ENCODE results near the gene CSF2RB. TPM values are rescaled to one million over a fixed set of nuclear protein-coding genes. Genes with fewer than 3 reads are reported as not detected.

The CSF2RB gene
- total RNA-seq, 1 donor from 2014 or later = not detected

GRCh38 chr22:36904260-36904880, 9.1 kb upstream of the CSF2RB start:
- DNase-seq (ENCODE audit: low spot score) = no peak
- H3K4me1 Mint-ChIP-seq = peaks cover 6% of the 10 kb centered on the region
- Histone ChIP-seq H3F3A (ENCODE audit: low read depth) (no peaks in the 10 kb centered on the region), H3K4me2 (no peak overlapping the region), H2AFZ (replicated peaks) (no peak overlapping the region), H3K4me1 (peaks cover 5% of the 10 kb centered on the region), H3K9ac (no peak overlapping the region), H4K20me1 (ENCODE audit: low read depth) (no peaks in the 10 kb centered on the region), H3K36me3 (no peaks in the 10 kb centered on the region), H3K27ac (no peak overlapping the region), H3K27me3 (peaks cover 3% of the 10 kb centered on the region), H3K79me2 (ENCODE audit: low read depth) (no peaks in the 10 kb centered on the region), H3K9me3 (ENCODE audit: low read depth) (no peaks in the 10 kb centered on the region), H3K4me3 (no peak overlapping the region)
- peaks cover 3% of the 10 kb centered on the region for H3K9me3 Mint-ChIP-seq
- H3K4me3 Mint-ChIP-seq = no peak overlapping the region
- no peak overlapping the region for H3K27ac Mint-ChIP-seq
- H3K36me3 Mint-ChIP-seq = no peaks in the 10 kb centered on the region
- H3K27me3 Mint-ChIP-seq (ENCODE audit: insufficient read depth, low read depth) = peaks cover 4% of the 10 kb centered on the region
- TF ChIP-seq EZH2phosphoT487 (IDR thresholded peaks at IDR 0.05) (no peak), CTCF (IDR thresholded peaks at IDR 0.05) (peak; percentile 18)

DNA sequence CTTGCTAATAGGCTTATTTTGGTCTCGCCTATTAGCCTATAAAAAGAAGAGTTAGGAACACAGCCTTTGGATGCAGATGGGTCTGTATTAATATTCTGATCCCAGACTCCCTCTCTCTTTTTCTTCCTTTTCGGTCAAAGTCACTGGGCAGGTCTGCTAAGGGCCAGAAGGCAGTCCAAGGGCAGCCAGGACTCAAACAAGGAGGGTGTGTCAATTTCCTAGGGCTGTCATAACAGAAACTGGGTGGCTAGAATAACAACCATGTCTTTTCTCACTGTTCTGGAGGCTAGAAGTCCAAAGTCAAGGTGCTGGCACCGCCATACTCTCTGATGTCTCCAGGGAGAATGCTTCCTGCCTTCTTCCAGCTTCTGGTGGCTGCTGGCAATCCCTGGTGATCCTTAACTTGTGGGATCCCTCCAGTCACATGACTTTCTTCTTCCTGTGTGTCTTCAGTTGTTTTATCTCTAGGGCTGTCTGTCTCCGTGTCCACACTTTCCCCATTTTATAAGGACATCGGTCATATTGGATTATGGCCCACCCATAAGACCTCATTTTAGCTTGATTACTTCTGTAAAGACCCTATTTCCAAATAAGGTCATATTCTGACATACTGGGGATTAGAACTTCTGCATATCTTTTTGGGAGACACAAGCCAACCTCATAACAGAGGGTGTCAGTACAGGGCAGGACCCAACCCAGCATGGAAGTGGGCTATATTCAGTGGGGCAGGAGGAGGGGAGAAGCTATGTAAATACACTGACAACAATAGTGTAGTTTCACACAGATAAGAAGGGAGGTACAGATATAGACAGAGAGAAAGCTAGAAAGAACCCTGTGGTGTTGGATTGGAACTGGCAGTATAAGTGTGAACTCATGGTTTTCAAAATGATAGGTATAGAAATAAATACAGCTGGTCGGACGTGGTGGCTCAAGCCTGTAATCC, 5.9 kb upstream of the CSF2RB start:
- peaks cover 9% of the 10 kb centered on the region for H3K4me1 Mint-ChIP-seq
- H3K9me3 Mint-ChIP-seq = no peaks in the 10 kb centered on the region
- H3K36me3 Mint-ChIP-seq = no peaks in the 10 kb centered on the region
- no peaks in the 10 kb centered on the region for H3F3A ChIP-seq (ENCODE audit: low read depth)
- no peak overlapping the region for H3K4me3 Mint-ChIP-seq
- peaks cover 3% of the 10 kb centered on the region for H3K27me3 Mint-ChIP-seq (ENCODE audit: insufficient read depth, low read depth)
- no peaks in the 10 kb centered on the region for H3K36me3 ChIP-seq
- no peaks in the 10 kb centered on the region for H3K9me3 ChIP-seq (ENCODE audit: low read depth)
- DNase-seq (ENCODE audit: low spot score) = no peak
- H3K4me3 ChIP-seq = no peak overlapping the region
- no peak overlapping the region for H3K9ac ChIP-seq
- H3K27me3 ChIP-seq = peaks cover 31% of the 10 kb centered on the region
- no peaks in the 10 kb centered on the region for H4K20me1 ChIP-seq (ENCODE audit: low read depth)
- H3K4me1 ChIP-seq = peaks cover 13% of the 10 kb centered on the region
- H3K79me2 ChIP-seq (ENCODE audit: low read depth) = no peaks in the 10 kb centered on the region
- H2AFZ ChIP-seq (replicated peaks) = no peak overlapping the region
- TF ChIP-seq EZH2 (IDR thresholded peaks at IDR 0.05) (no peak), EZH2phosphoT487 (IDR thresholded peaks at IDR 0.05) (no peak), CTCF (IDR thresholded peaks at IDR 0.05) (no peak)
- no peak overlapping the region for H3K4me2 ChIP-seq
- H3K27ac Mint-ChIP-seq = no peak overlapping the region
- no peak overlapping the region for H3K27ac ChIP-seq

DNA sequence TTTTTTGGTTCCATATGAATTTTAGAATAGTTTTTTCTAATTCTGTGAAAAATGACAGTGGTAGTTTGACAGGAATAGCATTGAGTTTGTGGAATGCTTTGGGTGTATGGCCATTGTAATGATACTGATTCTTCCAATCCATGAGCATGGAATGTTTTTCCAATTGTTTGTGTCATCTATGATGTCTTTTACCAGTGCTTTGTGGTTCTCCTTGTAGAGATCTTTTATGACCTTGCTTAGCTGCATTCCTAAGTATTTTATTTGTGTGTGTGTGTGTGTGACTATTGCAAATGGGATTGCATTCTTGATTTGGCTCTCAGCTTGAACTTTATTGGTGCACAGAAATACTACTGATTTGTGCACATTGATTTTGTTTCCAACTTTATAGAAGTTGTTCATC, 3.0 kb upstream of the CSF2RB start:
- Histone ChIP-seq H3K4me1 (peaks cover 13% of the 10 kb centered on the region), H3K9me3 (ENCODE audit: low read depth) (no peaks in the 10 kb centered on the region), H3K36me3 (no peaks in the 10 kb centered on the region), H3K27ac (no peak overlapping the region), H4K20me1 (ENCODE audit: low read depth) (no peaks in the 10 kb centered on the region), H3F3A (ENCODE audit: low read depth) (no peaks in the 10 kb centered on the region), H3K27me3 (peaks cover 31% of the 10 kb centered on the region), H3K4me3 (no peak overlapping the region), H3K9ac (no peak overlapping the region), H3K4me2 (no peak overlapping the region), H2AFZ (replicated peaks) (no peak overlapping the region), H3K79me2 (ENCODE audit: low read depth) (no peaks in the 10 kb centered on the region)
- no peak overlapping the region for H3K27ac Mint-ChIP-seq
- no peak overlapping the region for H3K4me3 Mint-ChIP-seq
- peaks cover 5% of the 10 kb centered on the region for H3K27me3 Mint-ChIP-seq (ENCODE audit: insufficient read depth, low read depth)
- TF ChIP-seq EZH2phosphoT487 (IDR thresholded peaks at IDR 0.05) (no peak), EZH2 (IDR thresholded peaks at IDR 0.05) (no peak), CTCF (IDR thresholded peaks at IDR 0.05) (no peak)
- DNase-seq (ENCODE audit: low spot score) = no peak
- H3K4me1 Mint-ChIP-seq = peaks cover 12% of the 10 kb centered on the region
- no peaks in the 10 kb centered on the region for H3K9me3 Mint-ChIP-seq
- no peaks in the 10 kb centered on the region for H3K36me3 Mint-ChIP-seq
